ENCODE data around the gene ITFG2. TPM values are rescaled to one million over a fixed set of nuclear protein-coding genes. Genes with fewer than 3 reads are reported as not detected.

ITFG2 gene
- 12.0 and 24.0 TPM in 2 replicates for total RNA-seq (ENCODE audit: low replicate concordance)

GRCh38 chr12:2812290-2813213, at the start of gene ITFG2:
ITFG2 (plus strand) TSS chr12:2812668; CDS start chr12:2812761, 93 bp downstream.
- H3K27ac Mint-ChIP-seq, result peak within 1 kb of the TSS; percentile 100
- peaks cover 7% of the 10 kb centered on the region for H3K36me3 Mint-ChIP-seq
- peak; percentile 99 for DNase-seq (ENCODE audit: low spot score)
- Histone ChIP-seq H3F3A (ENCODE audit: low read depth) (peaks cover 13% of the 10 kb centered on the region), H3K79me2 (ENCODE audit: low read depth) (peaks cover 27% of the 10 kb centered on the region), H3K27me3 (no peaks in the 10 kb centered on the region), H3K4me3 (peak within 1 kb of the TSS; percentile 69), H3K36me3 (no peaks in the 10 kb centered on the region), H3K4me1 (no peaks in the 10 kb centered on the region), H4K20me1 (ENCODE audit: low read depth) (peaks cover 5% of the 10 kb centered on the region), H3K9ac (peak within 1 kb of the TSS; percentile 69), H2AFZ (replicated peaks) (peak within 1 kb of the TSS; percentile 90), H3K9me3 (ENCODE audit: low read depth) (no peaks in the 10 kb centered on the region), H3K4me2 (peak within 1 kb of the TSS; percentile 81), H3K27ac (peak within 1 kb of the TSS; percentile 74)
- no peaks in the 10 kb centered on the region for H3K9me3 Mint-ChIP-seq
- peak within 1 kb of the TSS; percentile 100 for H3K4me3 Mint-ChIP-seq
- no peaks in the 10 kb centered on the region for H3K27me3 Mint-ChIP-seq (ENCODE audit: insufficient read depth, low read depth)
- H3K4me1 Mint-ChIP-seq, result peaks cover 19% of the 10 kb centered on the region
- TF ChIP-seq EZH2phosphoT487 (IDR thresholded peaks at IDR 0.05), result no peak
- TF ChIP-seq, protein P1, sequence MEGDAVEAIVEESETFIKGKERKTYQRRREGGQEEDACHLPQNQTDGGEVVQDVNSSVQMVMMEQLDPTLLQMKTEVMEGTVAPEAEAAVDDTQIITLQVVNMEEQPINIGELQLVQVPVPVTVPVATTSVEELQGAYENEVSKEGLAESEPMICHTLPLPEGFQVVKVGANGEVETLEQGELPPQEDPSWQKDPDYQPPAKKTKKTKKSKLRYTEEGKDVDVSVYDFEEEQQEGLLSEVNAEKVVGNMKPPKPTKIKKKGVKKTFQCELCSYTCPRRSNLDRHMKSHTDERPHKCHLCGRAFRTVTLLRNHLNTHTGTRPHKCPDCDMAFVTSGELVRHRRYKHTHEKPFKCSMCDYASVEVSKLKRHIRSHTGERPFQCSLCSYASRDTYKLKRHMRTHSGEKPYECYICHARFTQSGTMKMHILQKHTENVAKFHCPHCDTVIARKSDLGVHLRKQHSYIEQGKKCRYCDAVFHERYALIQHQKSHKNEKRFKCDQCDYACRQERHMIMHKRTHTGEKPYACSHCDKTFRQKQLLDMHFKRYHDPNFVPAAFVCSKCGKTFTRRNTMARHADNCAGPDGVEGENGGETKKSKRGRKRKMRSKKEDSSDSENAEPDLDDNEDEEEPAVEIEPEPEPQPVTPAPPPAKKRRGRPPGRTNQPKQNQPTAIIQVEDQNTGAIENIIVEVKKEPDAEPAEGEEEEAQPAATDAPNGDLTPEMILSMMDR (IDR thresholded peaks at IDR 0.05), result no peak
- TF ChIP-seq EZH2 (IDR thresholded peaks at IDR 0.05), result no peak

GRCh38 chr12:2764398-2764797, 48.1 kb upstream of the ITFG2 start:
- Histone ChIP-seq H4K20me1 (ENCODE audit: low read depth) (no peaks in the 10 kb centered on the region), H3F3A (ENCODE audit: low read depth) (no peaks in the 10 kb centered on the region), H3K36me3 (no peaks in the 10 kb centered on the region), H3K4me1 (no peaks in the 10 kb centered on the region), H3K4me3 (no peak overlapping the region), H3K27ac (no peak overlapping the region), H3K9ac (no peak overlapping the region), H2AFZ (replicated peaks) (no peak overlapping the region), H3K9me3 (ENCODE audit: low read depth) (no peaks in the 10 kb centered on the region), H3K79me2 (ENCODE audit: low read depth) (no peaks in the 10 kb centered on the region), H3K4me2 (no peak overlapping the region), H3K27me3 (no peaks in the 10 kb centered on the region)
- Mint-ChIP-seq H3K27ac (no peak overlapping the region), H3K4me3 (no peak overlapping the region), H3K9me3 (no peaks in the 10 kb centered on the region), H3K27me3 (ENCODE audit: insufficient read depth, low read depth) (peaks cover 2% of the 10 kb centered on the region), H3K36me3 (no peaks in the 10 kb centered on the region), H3K4me1 (no peaks in the 10 kb centered on the region)
- DNase-seq (ENCODE audit: low spot score), result no peak
- TF ChIP-seq EZH2 (IDR thresholded peaks at IDR 0.05) (no peak), EZH2phosphoT487 (IDR thresholded peaks at IDR 0.05) (no peak)
- TF ChIP-seq, protein P1 (IDR thresholded peaks at IDR 0.05), result no peak

- Histone ChIP-seq H4K20me1 (ENCODE audit: low read depth) (no peaks in the 10 kb centered on the region), H3K27ac (no peak overlapping the region), H3K4me1 (no peaks in the 10 kb centered on the region), H3K79me2 (ENCODE audit: low read depth) (no peaks in the 10 kb centered on the region), H3K36me3 (no peaks in the 10 kb centered on the region), H3K9ac (no peak overlapping the region), H3K27me3 (no peaks in the 10 kb centered on the region), H3F3A (ENCODE audit: low read depth) (no peaks in the 10 kb centered on the region), H3K4me2 (no peak overlapping the region), H3K4me3 (no peak overlapping the region), H2AFZ (replicated peaks) (no peak overlapping the region), H3K9me3 (ENCODE audit: low read depth) (no peaks in the 10 kb centered on the region)
- Mint-ChIP-seq H3K36me3 (no peaks in the 10 kb centered on the region), H3K4me1 (no peaks in the 10 kb centered on the region), H3K27ac (no peak overlapping the region), H3K4me3 (no peak overlapping the region), H3K27me3 (ENCODE audit: insufficient read depth, low read depth) (peaks cover 1% of the 10 kb centered on the region), H3K9me3 (no peaks in the 10 kb centered on the region)
- DNase-seq (ENCODE audit: low spot score), result no peak
- TF ChIP-seq, protein P1 (IDR thresholded peaks at IDR 0.05), result no peak
- no peak for TF ChIP-seq EZH2phosphoT487 (IDR thresholded peaks at IDR 0.05)
- no peak for TF ChIP-seq EZH2 (IDR thresholded peaks at IDR 0.05)
Measured at GRCh38 chr12:2765052-2765451, 47.4 kb upstream of the ITFG2 start.
